DND-41 (cell line): ENCODE measurements around the gene LAYN.

ENCODE experiments used
- ATAC-seq: fragments of 200-7000 bp; cut with Tn5 transposase; 3 replicates; pipeline ENCODE4 v1.9.1; 2021; ENCODE audit warnings: low read depth; ENCODE audit not compliant: insufficient read depth
- DNase-seq: peaks from one replicate; pipeline ENCODE4 v3.0.0-alpha.2; 2020
- H2AFZ ChIP-seq: 2 replicates; pipeline ENCODE4 v1.6.0; 2012; ENCODE audit warnings: low read depth, low read length
- H3K27ac ChIP-seq: 2 replicates; pipeline ENCODE4 v1.5.1; 2012; ENCODE audit warnings: low read length, inconsistent platforms
- H3K27me3 ChIP-seq: fragments of 200-600 bp; sonication (generic); 2 replicates; pipeline ENCODE4 v1.6.0; 2012; ENCODE audit warnings: low read length, mild to moderate bottlenecking, inconsistent platforms; ENCODE audit not compliant: insufficient read depth, poor library complexity
- H3K36me3 ChIP-seq: 2 replicates; pipeline ENCODE4 v1.5.1; 2012; ENCODE audit warnings: low read length, inconsistent platforms; ENCODE audit not compliant: insufficient read depth
- H3K4me1 ChIP-seq: 2 replicates; pipeline ENCODE4 v1.5.1; 2012; ENCODE audit warnings: mild to moderate bottlenecking, low read length; ENCODE audit not compliant: insufficient read depth
- H3K4me2 ChIP-seq: 2 replicates; pipeline ENCODE4 v1.6.0; 2012; ENCODE audit warnings: mild to moderate bottlenecking, moderate library complexity, low read length, inconsistent platforms; ENCODE audit not compliant: insufficient read depth
- H3K4me3 ChIP-seq, 2 experiments: fragments of 200-600 bp in 1 of 2; shearing (Covaris generic) in 1 of 2; 2 replicates each; pipeline ENCODE4 v1.5.1; 2012 to 2016; ENCODE audit warnings: inconsistent platforms in 2 of 2, low read length in 2 of 2, mild to moderate bottlenecking in 2 of 2, low read depth in 1 of 2, moderate library complexity in 1 of 2
- H3K79me2 ChIP-seq: 2 replicates; pipeline ENCODE4 v1.6.0; 2012; ENCODE audit warnings: low read length, inconsistent platforms; ENCODE audit not compliant: insufficient read depth
- H3K9ac ChIP-seq: 2 replicates; pipeline ENCODE4 v1.6.0; 2012; ENCODE audit warnings: low read depth, mild to moderate bottlenecking, inconsistent platforms, low read length, moderate library complexity
- H3K9me3 ChIP-seq: 2 replicates; pipeline ENCODE4 v1.5.1; 2012; ENCODE audit warnings: low read length, moderate library complexity, mild to moderate bottlenecking, inconsistent platforms; ENCODE audit not compliant: insufficient read depth, severe bottlenecking
- H4K20me1 ChIP-seq: 2 replicates; pipeline ENCODE4 v1.6.0; 2012; ENCODE audit warnings: low read length; ENCODE audit not compliant: insufficient read depth
- EZH2 ChIP-seq: IDR thresholded peaks from 3 replicates; pipeline ENCODE4 v1.6.1; 2012; ENCODE audit warnings: borderline replicate concordance, low read depth, mild to moderate bottlenecking, moderate library complexity, low read length, inconsistent platforms; ENCODE audit not compliant: severe bottlenecking
- TF ChIP-seq, protein P1 (sequence below): IDR thresholded peaks from 2 replicates; pipeline ENCODE4 v1.5.1; 2012; ENCODE audit warnings: borderline replicate concordance, low read length, moderate library complexity, mild to moderate bottlenecking; ENCODE audit not compliant: poor library complexity, severe bottlenecking; ENCODE audit errors: extremely low read depth

Gene LAYN

GRCh38 chr11:111548525-111548924 is 8.0 kb downstream of the LAYN start:
- Histone ChIP-seq H3K27ac (no peak overlapping the region), H3K9me3 (no peaks in the 10 kb centered on the region), H3K27me3 (peaks cover 16% of the 10 kb centered on the region), H2AFZ (no peak overlapping the region), H3K4me1 (no peaks in the 10 kb centered on the region), H3K79me2 (no peaks in the 10 kb centered on the region), H4K20me1 (no peaks in the 10 kb centered on the region), H3K4me2 (no peak overlapping the region), H3K9ac (no peak overlapping the region), H3K36me3 (no peaks in the 10 kb centered on the region), H3K4me3 (no peak overlapping the region)
- TF ChIP-seq, protein P1, sequence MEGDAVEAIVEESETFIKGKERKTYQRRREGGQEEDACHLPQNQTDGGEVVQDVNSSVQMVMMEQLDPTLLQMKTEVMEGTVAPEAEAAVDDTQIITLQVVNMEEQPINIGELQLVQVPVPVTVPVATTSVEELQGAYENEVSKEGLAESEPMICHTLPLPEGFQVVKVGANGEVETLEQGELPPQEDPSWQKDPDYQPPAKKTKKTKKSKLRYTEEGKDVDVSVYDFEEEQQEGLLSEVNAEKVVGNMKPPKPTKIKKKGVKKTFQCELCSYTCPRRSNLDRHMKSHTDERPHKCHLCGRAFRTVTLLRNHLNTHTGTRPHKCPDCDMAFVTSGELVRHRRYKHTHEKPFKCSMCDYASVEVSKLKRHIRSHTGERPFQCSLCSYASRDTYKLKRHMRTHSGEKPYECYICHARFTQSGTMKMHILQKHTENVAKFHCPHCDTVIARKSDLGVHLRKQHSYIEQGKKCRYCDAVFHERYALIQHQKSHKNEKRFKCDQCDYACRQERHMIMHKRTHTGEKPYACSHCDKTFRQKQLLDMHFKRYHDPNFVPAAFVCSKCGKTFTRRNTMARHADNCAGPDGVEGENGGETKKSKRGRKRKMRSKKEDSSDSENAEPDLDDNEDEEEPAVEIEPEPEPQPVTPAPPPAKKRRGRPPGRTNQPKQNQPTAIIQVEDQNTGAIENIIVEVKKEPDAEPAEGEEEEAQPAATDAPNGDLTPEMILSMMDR, result no peak
- TF ChIP-seq EZH2, result no peak
- DNase-seq (no peak), ATAC-seq (no peak; the same call in 2 of the 3 replicates)

- Histone ChIP-seq H3K4me3 (no peak overlapping the region), H3K9me3 (no peaks in the 10 kb centered on the region), H3K4me2 (no peak overlapping the region), H3K79me2 (no peaks in the 10 kb centered on the region), H3K27me3 (peaks cover 15% of the 10 kb centered on the region), H3K4me1 (no peaks in the 10 kb centered on the region), H2AFZ (no peak overlapping the region), H3K27ac (no peak overlapping the region), H4K20me1 (no peaks in the 10 kb centered on the region), H3K9ac (no peak overlapping the region), H3K36me3 (no peaks in the 10 kb centered on the region)
- ATAC-seq, result no peak
- TF ChIP-seq EZH2, result no peak
- TF ChIP-seq, protein P1, result no peak
- DNase-seq, result no peak
Observed at GRCh38 chr11:111549196-111549868, 8.8 kb downstream of the LAYN start.

DNA sequence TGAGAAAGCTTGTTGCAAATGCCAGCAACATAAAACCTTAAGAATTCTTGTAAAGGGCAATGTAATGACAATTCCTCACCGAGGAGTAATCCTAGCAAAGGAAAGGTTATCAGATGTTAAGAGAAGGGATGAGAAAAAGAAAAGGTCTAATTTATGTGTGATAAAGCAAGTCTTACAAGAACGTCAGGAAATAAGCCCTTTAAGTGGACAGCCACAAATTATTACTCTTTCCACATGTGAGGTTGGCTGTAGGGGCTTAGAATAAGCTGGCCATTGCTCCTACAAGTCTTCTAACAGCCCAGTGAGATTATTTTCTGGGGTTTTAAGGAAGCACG is 9.3 kb downstream of the LAYN start:
- no peaks in the 10 kb centered on the region for H3K4me1 ChIP-seq
- peaks cover 13% of the 10 kb centered on the region for H3K27me3 ChIP-seq
- DNase-seq (no peak), ATAC-seq (no peak)
- H3K4me2 ChIP-seq, result no peak overlapping the region
- H3K4me3 ChIP-seq, result no peak overlapping the region
- no peaks in the 10 kb centered on the region for H3K9me3 ChIP-seq
- H3K36me3 ChIP-seq, result no peaks in the 10 kb centered on the region
- no peaks in the 10 kb centered on the region for H4K20me1 ChIP-seq
- H3K9ac ChIP-seq, result no peak overlapping the region
- no peaks in the 10 kb centered on the region for H3K79me2 ChIP-seq
- H2AFZ ChIP-seq, result no peak overlapping the region
- TF ChIP-seq, protein P1, result no peak
- TF ChIP-seq EZH2, result no peak
- H3K27ac ChIP-seq, result no peak overlapping the region

DNA sequence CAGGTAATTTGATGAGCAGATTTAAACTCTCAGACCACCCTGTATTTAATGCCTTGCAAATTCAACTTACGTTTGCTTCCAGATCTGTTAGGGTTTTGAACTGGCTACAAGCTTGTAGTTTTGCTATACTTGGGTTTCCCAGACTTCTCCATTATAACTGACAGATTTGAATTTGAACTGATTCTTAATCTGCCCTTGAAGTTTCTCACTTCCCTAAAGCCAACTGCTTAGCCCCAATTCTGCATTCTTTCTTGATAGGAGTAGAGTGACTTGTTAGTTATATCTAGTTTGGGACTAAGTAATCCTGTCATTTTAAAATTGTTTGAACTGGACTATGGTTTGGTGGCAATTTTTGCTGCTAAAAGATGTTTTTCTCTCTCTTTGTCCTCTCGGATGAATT is 9.7 kb downstream of the LAYN start:
- DNase-seq (no peak), ATAC-seq (no peak)
- no peaks in the 10 kb centered on the region for H4K20me1 ChIP-seq
- no peaks in the 10 kb centered on the region for H3K9me3 ChIP-seq
- no peak overlapping the region for H3K9ac ChIP-seq
- H3K4me3 ChIP-seq, result no peak overlapping the region
- H3K27ac ChIP-seq, result no peak overlapping the region
- H3K4me1 ChIP-seq, result no peaks in the 10 kb centered on the region
- no peak overlapping the region for H3K4me2 ChIP-seq
- no peak for TF ChIP-seq EZH2
- TF ChIP-seq, protein P1, result no peak
- H3K36me3 ChIP-seq, result no peaks in the 10 kb centered on the region
- H2AFZ ChIP-seq, result no peak overlapping the region
- peaks cover 9% of the 10 kb centered on the region for H3K27me3 ChIP-seq
- no peaks in the 10 kb centered on the region for H3K79me2 ChIP-seq
